CD4-positive, alpha-beta T cell treated with Interleukin-10 for 1 hour (primary cell): Measurements from ENCODE around the gene SLC25A23.
"Not testable (repeated sequence)": the region's sequence is repeated elsewhere in the genome, so short reads cannot be mapped to it uniquely, and the experiment has no call there.

Experiments
- DNase-seq: peaks from one replicate; pipeline ENCODE4 v3.0.0-alpha.2; 2020

SLC25A23 gene

GRCh38 chr19:6459262-6460098, at the start of gene SLC25A23:
TSS of gene SLC25A23 (minus strand) at chr19:6459792. CDS start at chr19:6459628, 164 bp downstream.
- peak; percentile 70 for DNase-seq

GRCh38 chr19:6508028-6508771, 48.6 kb upstream of the SLC25A23 start:
- not testable (repeated sequence) for DNase-seq

GRCh38 chr19:6503407-6504201, 44.0 kb upstream of the SLC25A23 start:
- DNase-seq = no peak

- peak; percentile 52 for DNase-seq
Observed at GRCh38 chr19:6501740-6502648, 42.4 kb upstream of the SLC25A23 start, which contains the start of gene TUBB4A. TSS of gene TUBB4A (minus strand) at chr19:6502309. CDS start at chr19:6502212, 97 bp downstream.

GRCh38 chr19:6500837-6501739, 41.5 kb upstream of the SLC25A23 start:
- DNase-seq = no peak

- no peak for DNase-seq
Observed at GRCh38 chr19:6499052-6499790, 39.6 kb upstream of the SLC25A23 start.

GRCh38 chr19:6498294-6499036, 38.9 kb upstream of the SLC25A23 start:
- no peak for DNase-seq

GRCh38 chr19:6495947-6496346, 36.4 kb upstream of the SLC25A23 start:
- no peak for DNase-seq

GRCh38 chr19:6494438-6495036, 34.9 kb upstream of the SLC25A23 start:
- no peak for DNase-seq

GRCh38 chr19:6491802-6492592, 32.4 kb upstream of the SLC25A23 start:
- DNase-seq = no peak

GRCh38 chr19:6490134-6490533, 30.5 kb upstream of the SLC25A23 start:
- DNase-seq = no peak

GRCh38 chr19:6489278-6490061, 29.9 kb upstream of the SLC25A23 start:
- peak; percentile 41 for DNase-seq

- DNase-seq = no peak
Observed at GRCh38 chr19:6484831-6485230, 25.2 kb upstream of the SLC25A23 start.

- no peak for DNase-seq
Observed at GRCh38 chr19:6484230-6484629, 24.6 kb upstream of the SLC25A23 start.

- no peak for DNase-seq
Observed at GRCh38 chr19:6483235-6483634, 23.6 kb upstream of the SLC25A23 start.

GRCh38 chr19:6482343-6482686, 22.7 kb upstream of the SLC25A23 start:
- no peak for DNase-seq
